MM.1S (cell line): ENCODE results near the gene TGM4.

Experiments
- DNase-seq: peaks from one replicate; pipeline ENCODE4 v3.0.0-alpha.2; 2015
- H2AFZ ChIP-seq: fragments of 300-600 bp; sonication (generic); 2 replicates; pipeline ENCODE4 v1.6.0; 2016; ENCODE audit warnings: antibody characterized with exemption, low read length
- H3F3A ChIP-seq: fragments of 300-600 bp; sonication (generic); 2 replicates; pipeline ENCODE4 v1.6.1; 2016; ENCODE audit warnings: mild to moderate bottlenecking, antibody characterized with exemption, low read length, moderate library complexity, mixed read lengths; ENCODE audit not compliant: insufficient read depth
- H3K27ac ChIP-seq: fragments of 300-600 bp; sonication (generic); 2 replicates; pipeline ENCODE4 v1.5.1; 2016; ENCODE audit warnings: mild to moderate bottlenecking, low read length
- H3K27me3 ChIP-seq: fragments of 300-600 bp; sonication (generic); replicated peaks from 2 replicates; pipeline ENCODE4 v1.6.0; 2016; ENCODE audit warnings: low read length; ENCODE audit not compliant: insufficient read depth
- H3K36me3 ChIP-seq: fragments of 300-600 bp; sonication (generic); replicated peaks from 2 replicates; pipeline ENCODE4 v1.6.1; 2016; ENCODE audit warnings: mild to moderate bottlenecking, low read length, mixed read lengths; ENCODE audit not compliant: insufficient read depth
- H3K4me1 ChIP-seq: fragments of 300-600 bp; sonication (generic); 2 replicates; pipeline ENCODE4 v1.6.1; 2016; ENCODE audit warnings: low read length, mixed read lengths
- H3K4me2 ChIP-seq: fragments of 300-600 bp; sonication (generic); 2 replicates; pipeline ENCODE4 v1.6.0; 2016; ENCODE audit warnings: low read depth, low read length
- H3K4me3 ChIP-seq: fragments of 300-600 bp; sonication (generic); 2 replicates; pipeline ENCODE4 v1.5.1; 2016; ENCODE audit warnings: low read length, mixed read lengths
- H3K79me2 ChIP-seq: fragments of 300-600 bp; sonication (generic); 2 replicates; pipeline ENCODE4 v1.6.1; 2016; ENCODE audit warnings: mixed run types, low read length, mixed read lengths
- H3K9ac ChIP-seq: fragments of 300-600 bp; sonication (generic); 2 replicates; pipeline ENCODE4 v1.6.1; 2016; ENCODE audit warnings: low read length, mixed read lengths
- H3K9me2 ChIP-seq: fragments of 300-600 bp; sonication (generic); replicated peaks from 2 replicates; pipeline ENCODE4 v1.6.1; 2016; ENCODE audit warnings: mild to moderate bottlenecking, low read length, mixed read lengths; ENCODE audit not compliant: insufficient read depth
- H3K9me3 ChIP-seq: fragments of 300-600 bp; sonication (generic); replicated peaks from 2 replicates; pipeline ENCODE4 v1.6.1; 2016; ENCODE audit warnings: mild to moderate bottlenecking, low read length, mixed read lengths; ENCODE audit not compliant: insufficient read depth
- H4K20me1 ChIP-seq: fragments of 300-600 bp; sonication (generic); 2 replicates; pipeline ENCODE4 v1.6.1; 2016; ENCODE audit warnings: mild to moderate bottlenecking, low read length, moderate library complexity, mixed read lengths; ENCODE audit not compliant: insufficient read depth
- EZH2 ChIP-seq: fragments of 300-600 bp; sonication (generic); optimal IDR thresholded peaks from 2 replicates; pipeline ENCODE3; 2017; ENCODE audit warnings: low read depth, mild to moderate bottlenecking, antibody characterized with exemption, low read length, mixed read lengths
- EZH2phosphoT487 ChIP-seq: fragments of 300-600 bp; sonication (generic); IDR thresholded peaks from 2 replicates; pipeline ENCODE4 v1.6.1; 2018; ENCODE audit warnings: antibody characterized with exemption, low read length
- TF ChIP-seq, protein P1 (sequence below): fragments of 300-600 bp; sonication (generic); IDR thresholded peaks from 2 replicates; pipeline ENCODE4 v1.5.1; 2016; ENCODE audit warnings: antibody characterized with exemption, low read length, mixed read lengths

TGM4 gene

GRCh38 chr3:44932986-44933944, 58.9 kb downstream of the TGM4 start:
- no peak overlapping the region for H3K27ac ChIP-seq
- H4K20me1 ChIP-seq, result no peaks in the 10 kb centered on the region
- no peak overlapping the region for H3K9ac ChIP-seq
- no peaks in the 10 kb centered on the region for H3K27me3 ChIP-seq
- H3K36me3 ChIP-seq, result no peaks in the 10 kb centered on the region
- H3K4me2 ChIP-seq, result no peak overlapping the region
- DNase-seq, result no peak
- no peak overlapping the region for H3K4me3 ChIP-seq
- no peaks in the 10 kb centered on the region for H3K9me3 ChIP-seq
- no peaks in the 10 kb centered on the region for H3K9me2 ChIP-seq
- no peaks in the 10 kb centered on the region for H3K4me1 ChIP-seq
- TF ChIP-seq, protein P1, sequence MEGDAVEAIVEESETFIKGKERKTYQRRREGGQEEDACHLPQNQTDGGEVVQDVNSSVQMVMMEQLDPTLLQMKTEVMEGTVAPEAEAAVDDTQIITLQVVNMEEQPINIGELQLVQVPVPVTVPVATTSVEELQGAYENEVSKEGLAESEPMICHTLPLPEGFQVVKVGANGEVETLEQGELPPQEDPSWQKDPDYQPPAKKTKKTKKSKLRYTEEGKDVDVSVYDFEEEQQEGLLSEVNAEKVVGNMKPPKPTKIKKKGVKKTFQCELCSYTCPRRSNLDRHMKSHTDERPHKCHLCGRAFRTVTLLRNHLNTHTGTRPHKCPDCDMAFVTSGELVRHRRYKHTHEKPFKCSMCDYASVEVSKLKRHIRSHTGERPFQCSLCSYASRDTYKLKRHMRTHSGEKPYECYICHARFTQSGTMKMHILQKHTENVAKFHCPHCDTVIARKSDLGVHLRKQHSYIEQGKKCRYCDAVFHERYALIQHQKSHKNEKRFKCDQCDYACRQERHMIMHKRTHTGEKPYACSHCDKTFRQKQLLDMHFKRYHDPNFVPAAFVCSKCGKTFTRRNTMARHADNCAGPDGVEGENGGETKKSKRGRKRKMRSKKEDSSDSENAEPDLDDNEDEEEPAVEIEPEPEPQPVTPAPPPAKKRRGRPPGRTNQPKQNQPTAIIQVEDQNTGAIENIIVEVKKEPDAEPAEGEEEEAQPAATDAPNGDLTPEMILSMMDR, result no peak
- TF ChIP-seq EZH2, result no peak
- TF ChIP-seq EZH2phosphoT487, result no peak
- no peaks in the 10 kb centered on the region for H3F3A ChIP-seq
- H2AFZ ChIP-seq, result no peak overlapping the region
- no peaks in the 10 kb centered on the region for H3K79me2 ChIP-seq

GRCh38 chr3:44939581-44940036, 65.2 kb downstream of the TGM4 start:
- no peaks in the 10 kb centered on the region for H3F3A ChIP-seq
- H3K9ac ChIP-seq, result no peak overlapping the region
- TF ChIP-seq EZH2 (no peak), EZH2phosphoT487 (no peak)
- TF ChIP-seq, protein P1, result no peak
- peaks cover 2% of the 10 kb centered on the region; the same call in 1 of the 2 replicates for H3K36me3 ChIP-seq
- H3K9me3 ChIP-seq, result no peaks in the 10 kb centered on the region
- no peaks in the 10 kb centered on the region for H4K20me1 ChIP-seq
- H3K4me3 ChIP-seq, result no peak overlapping the region
- H3K4me1 ChIP-seq, result 0 out of 2 replicates have a peak, but pooled peaks cover 2% of the 10 kb centered on the region
- H3K4me2 ChIP-seq, result no peak overlapping the region
- no peak for DNase-seq
- H3K27me3 ChIP-seq, result no peaks in the 10 kb centered on the region
- no peaks in the 10 kb centered on the region for H3K79me2 ChIP-seq
- H2AFZ ChIP-seq, result no peak overlapping the region
- H3K27ac ChIP-seq, result no peak overlapping the region
- no peaks in the 10 kb centered on the region for H3K9me2 ChIP-seq

DNA sequence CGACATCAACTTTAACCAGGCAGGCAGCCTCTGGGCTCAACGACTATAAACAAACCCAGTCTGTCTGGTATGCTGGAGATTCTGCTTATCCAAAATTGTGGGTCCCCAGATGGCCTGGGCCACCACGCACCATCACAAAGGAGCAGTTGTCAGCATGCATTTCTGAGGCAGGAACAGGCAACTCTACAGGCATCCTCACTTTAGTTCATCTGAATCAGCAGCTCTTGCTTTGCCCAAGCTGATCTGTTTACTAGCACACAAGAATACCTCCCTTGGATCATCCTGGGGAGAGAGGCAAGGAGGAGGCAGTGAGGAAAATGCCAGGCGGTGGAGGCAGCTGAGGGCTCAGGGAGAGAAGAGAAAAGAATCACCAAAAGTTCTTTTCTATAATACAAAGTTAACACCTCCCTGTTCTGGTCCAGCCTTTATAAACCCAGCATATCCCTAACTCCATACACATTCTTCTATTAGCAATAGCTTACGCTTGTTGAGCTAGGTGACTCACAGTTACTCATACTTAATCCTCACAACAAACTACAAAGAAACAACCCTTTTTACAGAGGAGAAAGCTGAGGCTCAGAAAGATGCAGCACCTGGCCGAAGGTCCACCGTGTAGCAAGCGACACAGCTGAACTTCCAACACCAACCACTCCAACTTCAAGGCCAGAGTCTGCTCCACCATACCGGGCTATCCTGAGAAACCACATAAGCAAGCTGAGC, 68.0 kb downstream of the TGM4 start:
- Histone ChIP-seq H4K20me1 (no peaks in the 10 kb centered on the region), H3K9me3 (no peaks in the 10 kb centered on the region), H3K27ac (no peak overlapping the region), H3K9ac (no peak overlapping the region), H2AFZ (no peak overlapping the region), H3K27me3 (no peaks in the 10 kb centered on the region), H3K36me3 (peaks cover 2% of the 10 kb centered on the region; the same call in 1 of the 2 replicates), H3K79me2 (no peaks in the 10 kb centered on the region), H3K4me3 (no peak overlapping the region), H3K4me1 (peaks cover 10% of the 10 kb centered on the region; the same call in 1 of the 2 replicates), H3F3A (no peaks in the 10 kb centered on the region), H3K4me2 (no peak overlapping the region), H3K9me2 (no peaks in the 10 kb centered on the region)
- TF ChIP-seq EZH2, result no peak
- no peak for TF ChIP-seq EZH2phosphoT487
- TF ChIP-seq, protein P1, result no peak
- DNase-seq, result no peak
